Right ventricle myocardium superior (tissue), 1 donor: ENCODE results near the gene STAT5A. TPM values are rescaled to one million over a fixed set of nuclear protein-coding genes. Genes with fewer than 3 reads are reported as not detected.
"Not testable (repeated sequence)": the region's sequence is repeated elsewhere in the genome, so short reads cannot be mapped to it uniquely, and the experiment has no call there.

Experiments used
- ATAC-seq: fragments of 200-7000 bp; cut with Tn5 transposase; one replicate; pipeline ENCODE4 v1.9.1; 2020; ENCODE audit warnings: mild to moderate bottlenecking; ENCODE audit not compliant: poor library complexity
- DNase-seq: peaks from one replicate; pipeline ENCODE4 v3.0.0-alpha.2; 2020
- intact Hi-C: fragments of 100-400 bp; cut with DNase I; formaldehyde crosslinking; loops from one replicate; pipeline ENCODE4 v1.11.2; 2022
- total RNA-seq: library from RNA; stranded (reverse); fragmentation: NEBNext Ultra II Directional; extraction: Animal tissue kit (Norgen Biotek cat#: 25700); gene quantifications from one replicate; pipeline ENCODE4 v1.2.1, GENCODE V29; 2021
- donor health status: DM: no; HTN: yes; CAD: no; lungs with severe emphysema.

Gene STAT5A
- total RNA-seq, 1 donor from 2014 or later: 14.9 TPM

GRCh38 chr17:42299913-42300312 is 11.6 kb downstream of the STAT5A start:
- intact Hi-C loops, ATAC-seq, DNase-seq: not testable (repeated sequence)

- DNase-seq (no peak), ATAC-seq (no peak)
- intact Hi-C loops: no loop called here
Observed at GRCh38 chr17:42301022-42301421, 12.7 kb downstream of the STAT5A start.

GRCh38 chr17:42303694-42304093 is 15.4 kb downstream of the STAT5A start:
- DNase-seq: no peak
- intact Hi-C loops: no loop called here
- ATAC-seq: no peak

GRCh38 chr17:42304187-42305030 is 16.1 kb downstream of the STAT5A start:
- intact Hi-C loops: no loop called here
- ATAC-seq (no peak), DNase-seq (no peak)

DNA sequence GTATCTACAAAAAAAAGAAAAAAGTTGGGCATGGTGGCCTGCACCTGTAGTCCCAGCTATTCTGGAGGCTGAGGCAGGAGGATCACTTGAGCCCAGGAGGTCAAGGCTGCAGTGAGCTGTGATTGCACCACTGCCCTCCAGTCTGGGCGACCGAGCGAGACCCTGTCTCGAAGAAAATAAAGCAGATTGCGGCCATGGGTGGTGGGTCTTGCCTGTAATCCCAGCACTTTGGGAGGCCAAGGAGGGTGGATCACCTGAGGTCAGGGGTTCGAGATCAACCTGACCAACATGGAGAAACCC is 16.7 kb downstream of the STAT5A start:
- DNase-seq, ATAC-seq, intact Hi-C loops: not testable (repeated sequence)

DNA sequence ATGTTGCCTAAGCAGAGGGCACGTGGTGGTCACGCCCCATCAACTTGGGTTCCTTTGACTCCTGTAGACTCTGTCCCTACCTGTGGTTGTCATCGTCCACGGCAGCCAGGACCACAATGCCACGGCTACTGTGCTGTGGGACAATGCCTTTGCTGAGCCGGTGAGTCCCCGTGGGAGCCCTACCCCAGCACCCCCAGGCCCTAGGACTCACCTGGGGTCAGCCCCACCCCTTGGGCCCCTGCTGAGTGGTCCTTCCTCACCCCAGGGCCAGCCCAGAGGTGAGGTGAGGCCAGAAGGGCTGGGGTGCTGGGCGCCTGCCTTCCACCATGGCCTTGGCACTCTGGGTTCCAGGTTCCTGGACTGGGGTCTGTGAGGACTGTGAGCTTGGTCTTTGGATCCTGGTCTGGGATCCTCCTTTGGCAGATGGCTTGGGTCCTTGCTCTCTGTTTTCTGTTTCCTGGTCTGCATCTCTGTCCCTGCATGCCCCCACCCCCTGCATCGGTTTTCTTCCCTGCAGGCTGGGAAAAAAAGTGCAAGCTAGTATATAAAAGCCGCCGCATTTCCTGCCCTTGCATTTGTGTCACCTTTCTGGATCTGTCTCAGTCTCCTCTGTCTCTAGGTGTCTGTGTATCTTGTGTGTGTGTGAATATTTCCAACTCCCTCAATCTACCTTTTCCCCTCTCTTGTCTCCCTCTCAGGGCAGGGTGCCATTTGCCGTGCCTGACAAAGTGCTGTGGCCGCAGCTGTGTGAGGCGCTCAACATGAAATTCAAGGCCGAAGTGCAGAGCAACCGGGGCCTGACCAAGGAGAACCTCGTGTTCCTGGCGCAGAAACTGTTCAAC is 17.5 kb downstream of the STAT5A start:
- intact Hi-C loops: no loop called here
- ATAC-seq (no peak), DNase-seq (no peak)

- DNase-seq (no peak), ATAC-seq (no peak)
- intact Hi-C loops: no loop called here
Observed at GRCh38 chr17:42306385-42306667, 18.0 kb downstream of the STAT5A start.

GRCh38 chr17:42307362-42307927 is 19.1 kb downstream of the STAT5A start:
- DNase-seq (no peak), ATAC-seq (no peak)
- intact Hi-C loops: no loop called here

GRCh38 chr17:42308446-42308845 is 20.1 kb downstream of the STAT5A start:
- intact Hi-C loops: no loop called here
- ATAC-seq (no peak), DNase-seq (no peak)

DNA sequence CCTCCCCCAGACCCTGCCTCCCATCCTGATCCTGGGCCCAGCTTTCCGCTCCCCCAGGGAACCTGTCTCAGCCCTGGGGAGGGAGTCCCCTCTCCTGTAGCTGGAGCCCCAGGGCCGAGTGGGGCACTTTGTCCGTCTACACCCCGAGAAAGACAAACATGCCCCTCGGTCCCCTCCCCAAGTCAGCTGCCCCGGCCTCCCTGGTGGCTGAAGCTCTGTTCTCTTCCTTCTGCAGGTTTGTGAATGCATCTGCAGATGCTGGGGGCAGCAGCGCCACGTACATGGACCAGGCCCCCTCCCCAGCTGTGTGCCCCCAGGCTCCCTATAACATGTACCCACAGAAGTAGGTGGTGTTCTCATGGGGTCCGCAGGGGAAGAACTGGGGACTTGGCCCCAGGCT is 20.8 kb downstream of the STAT5A start:
- DNase-seq: no peak
- ATAC-seq: no peak
- intact Hi-C loops: no loop called here

DNA sequence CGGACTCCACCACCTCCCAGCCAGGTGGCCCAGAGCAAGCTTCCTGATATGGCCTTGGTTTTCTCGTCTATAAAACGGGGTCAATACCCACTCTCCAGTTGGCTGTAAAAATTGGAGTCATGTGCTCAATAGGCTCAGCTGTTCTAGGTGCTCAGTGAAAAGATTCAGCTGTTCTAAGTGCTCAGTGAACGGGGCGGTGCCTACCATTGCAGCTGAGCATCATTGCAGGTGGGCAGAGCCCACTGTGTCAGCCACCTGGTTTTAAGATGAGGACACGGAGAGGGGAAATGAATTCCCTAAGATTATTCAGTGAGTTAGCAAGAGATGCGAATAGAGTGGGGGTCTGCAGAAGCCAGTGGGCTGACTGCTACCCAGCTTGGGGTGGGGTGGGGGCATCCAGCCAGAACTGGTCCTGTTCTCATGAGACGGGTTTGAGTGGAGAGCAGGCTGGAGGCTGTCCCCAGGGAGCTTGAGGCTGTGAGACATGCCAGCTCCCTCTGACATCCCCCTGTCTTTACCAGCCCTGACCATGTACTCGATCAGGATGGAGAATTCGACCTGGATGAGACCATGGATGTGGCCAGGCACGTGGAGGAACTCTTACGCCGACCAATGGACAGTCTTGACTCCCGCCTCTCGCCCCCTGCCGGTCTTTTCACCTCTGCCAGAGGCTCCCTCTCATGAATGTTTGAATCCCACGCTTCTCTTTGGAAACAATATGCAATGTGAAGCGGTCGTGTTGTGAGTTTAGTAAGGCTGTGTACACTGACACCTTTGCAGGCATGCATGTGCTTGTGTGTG is 21.9 kb downstream of the STAT5A start:
- intact Hi-C loops: no loop called here
- ATAC-seq (no peak), DNase-seq (no peak)

GRCh38 chr17:42310787-42311215 is 22.5 kb downstream of the STAT5A start:
- ATAC-seq: no peak
- intact Hi-C loops: no loop called here

DNA sequence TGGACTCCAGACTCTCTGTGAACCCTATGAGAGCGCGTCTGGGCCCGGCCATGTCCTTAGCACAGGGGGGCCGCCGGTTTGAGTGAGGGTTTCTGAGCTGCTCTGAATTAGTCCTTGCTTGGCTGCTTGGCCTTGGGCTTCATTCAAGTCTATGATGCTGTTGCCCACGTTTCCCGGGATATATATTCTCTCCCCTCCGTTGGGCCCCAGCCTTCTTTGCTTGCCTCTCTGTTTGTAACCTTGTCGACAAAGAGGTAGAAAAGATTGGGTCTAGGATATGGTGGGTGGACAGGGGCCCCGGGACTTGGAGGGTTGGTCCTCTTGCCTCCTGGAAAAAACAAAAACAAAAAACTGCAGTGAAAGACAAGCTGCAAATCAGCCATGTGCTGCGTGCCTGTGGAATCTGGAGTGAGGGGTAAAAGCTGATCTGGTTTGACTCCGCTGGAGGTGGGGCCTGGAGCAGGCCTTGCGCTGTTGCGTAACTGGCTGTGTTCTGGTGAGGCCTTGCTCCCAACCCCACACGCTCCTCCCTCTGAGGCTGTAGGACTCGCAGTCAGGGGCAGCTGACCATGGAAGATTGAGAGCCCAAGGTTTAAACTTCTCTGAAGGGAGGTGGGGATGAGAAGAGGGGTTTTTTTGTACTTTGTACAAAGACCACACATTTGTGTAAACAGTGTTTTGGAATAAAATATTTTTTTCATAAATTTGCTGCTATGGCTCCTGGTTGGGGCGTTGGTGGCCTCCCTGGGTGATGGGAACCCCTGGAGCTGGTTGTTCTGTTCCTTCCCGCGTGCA is 23.1 kb downstream of the STAT5A start:
- peak; percentile 90 for ATAC-seq
- intact Hi-C loops: no loop called here
- DNase-seq: peak; percentile 93

More at GRCh38 chr17:42310787-42311215, 22.5 kb downstream of the STAT5A start:
- no peak for DNase-seq

DNA sequence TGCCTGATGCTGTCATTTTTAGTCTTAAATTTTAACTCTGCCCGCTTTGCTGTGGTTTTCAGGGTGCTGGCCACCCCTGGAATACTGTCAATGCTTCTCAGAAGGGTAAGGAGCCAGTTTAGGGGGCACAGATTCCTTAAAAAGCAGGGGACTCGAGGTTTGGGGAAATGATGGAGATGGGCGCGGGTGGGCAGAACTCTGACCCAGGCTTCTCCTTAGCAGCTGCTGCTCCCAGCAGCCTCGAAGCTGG is 23.7 kb downstream of the STAT5A start:
- intact Hi-C loops: no loop called here
- no peak for ATAC-seq

GRCh38 chr17:42312285-42313130 is 24.2 kb downstream of the STAT5A start:
- ATAC-seq (peak; percentile 85), DNase-seq (peak; percentile 92)
- intact Hi-C loops: no loop called here

More for the DNA sequence above, 23.7 kb downstream of the STAT5A start:
- no peak for DNase-seq

GRCh38 chr17:42313389-42313772 is 25.1 kb downstream of the STAT5A start:
- intact Hi-C loops: no loop called here
- DNase-seq: no peak
- no peak for ATAC-seq

DNA sequence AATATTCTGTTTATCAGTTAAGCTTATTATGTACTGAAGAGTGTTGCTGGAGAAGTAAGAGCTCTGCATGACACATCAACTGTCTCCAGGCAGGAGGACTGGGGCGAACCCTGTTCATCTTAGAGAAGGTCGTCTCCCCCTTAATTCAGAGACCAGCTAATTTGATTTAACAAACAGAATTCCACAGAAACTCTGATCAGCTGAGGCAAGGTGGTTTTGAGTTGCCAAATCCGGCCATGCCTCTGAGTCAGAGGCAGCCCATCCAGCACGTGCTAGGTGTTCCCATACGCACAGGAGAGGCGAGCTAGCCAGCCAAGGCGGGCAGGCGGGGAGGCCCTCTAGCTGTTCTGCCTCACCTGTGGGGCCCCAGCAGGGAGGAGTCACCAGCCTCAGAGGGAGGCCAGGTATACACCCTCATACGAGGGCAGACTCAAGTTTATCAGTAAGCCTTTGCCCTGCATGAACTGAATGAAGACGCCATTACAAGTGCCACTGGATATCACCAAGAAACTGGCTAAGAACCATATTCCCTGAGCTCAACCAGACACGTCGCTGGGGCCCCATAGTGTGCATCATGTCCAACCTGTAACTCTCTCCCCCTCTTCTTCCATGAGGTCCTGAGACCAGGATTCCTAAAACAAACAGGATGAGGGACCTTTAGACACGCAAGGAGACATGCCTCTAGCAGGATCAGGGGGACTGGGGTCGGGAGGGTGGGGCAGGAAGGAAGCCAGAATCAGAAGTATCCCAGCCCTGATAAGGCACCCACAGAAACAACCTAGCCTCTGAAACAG is 25.7 kb downstream of the STAT5A start:
- ATAC-seq (no peak), DNase-seq (no peak)
- intact Hi-C loops: no loop called here
